HG03558 (cell line): ENCODE data around the gene HDLBP.
"Not testable (repeated sequence)": the region's sequence is repeated elsewhere in the genome, so short reads cannot be mapped to it uniquely, and the experiment has no call there.

Experiments
- ATAC-seq: cut with Tn5 transposase; IDR thresholded peaks from one replicate; pipeline ENCODE4 v1.9.1; 2021; ENCODE audit warnings: moderate number of reproducible peaks; ENCODE audit not compliant: unreplicated experiment; ENCODE audit errors: extremely low read depth

Gene HDLBP

DNA sequence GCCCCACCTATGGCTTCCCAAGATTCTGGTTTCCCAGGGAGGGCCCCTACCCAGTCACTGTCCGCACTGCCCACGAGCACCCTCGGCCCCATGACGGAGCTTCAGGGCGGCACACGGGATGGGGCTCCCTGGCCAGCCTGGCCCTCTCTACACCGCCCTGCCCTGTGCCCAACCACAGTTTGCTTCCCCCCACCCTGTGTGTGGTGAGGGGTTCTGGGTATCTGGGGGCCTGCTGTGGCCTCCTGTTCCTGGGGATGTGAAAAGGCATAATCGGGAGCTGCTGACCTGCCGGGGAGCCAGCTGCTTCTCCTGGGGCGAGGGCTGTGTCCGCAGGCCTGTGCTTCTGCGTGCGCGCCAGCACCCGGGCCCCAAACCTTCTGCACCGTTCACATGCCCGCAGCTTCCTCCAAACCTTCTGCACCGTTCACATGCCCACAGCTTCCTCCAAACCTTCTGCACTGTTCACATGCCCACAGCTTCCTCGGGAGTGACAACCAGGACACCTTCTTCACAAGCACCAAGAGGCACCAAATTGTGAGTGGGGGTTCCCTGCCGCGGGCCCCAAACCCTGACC lies 114.6 kb downstream of the HDLBP start:
- no peak for ATAC-seq

DNA sequence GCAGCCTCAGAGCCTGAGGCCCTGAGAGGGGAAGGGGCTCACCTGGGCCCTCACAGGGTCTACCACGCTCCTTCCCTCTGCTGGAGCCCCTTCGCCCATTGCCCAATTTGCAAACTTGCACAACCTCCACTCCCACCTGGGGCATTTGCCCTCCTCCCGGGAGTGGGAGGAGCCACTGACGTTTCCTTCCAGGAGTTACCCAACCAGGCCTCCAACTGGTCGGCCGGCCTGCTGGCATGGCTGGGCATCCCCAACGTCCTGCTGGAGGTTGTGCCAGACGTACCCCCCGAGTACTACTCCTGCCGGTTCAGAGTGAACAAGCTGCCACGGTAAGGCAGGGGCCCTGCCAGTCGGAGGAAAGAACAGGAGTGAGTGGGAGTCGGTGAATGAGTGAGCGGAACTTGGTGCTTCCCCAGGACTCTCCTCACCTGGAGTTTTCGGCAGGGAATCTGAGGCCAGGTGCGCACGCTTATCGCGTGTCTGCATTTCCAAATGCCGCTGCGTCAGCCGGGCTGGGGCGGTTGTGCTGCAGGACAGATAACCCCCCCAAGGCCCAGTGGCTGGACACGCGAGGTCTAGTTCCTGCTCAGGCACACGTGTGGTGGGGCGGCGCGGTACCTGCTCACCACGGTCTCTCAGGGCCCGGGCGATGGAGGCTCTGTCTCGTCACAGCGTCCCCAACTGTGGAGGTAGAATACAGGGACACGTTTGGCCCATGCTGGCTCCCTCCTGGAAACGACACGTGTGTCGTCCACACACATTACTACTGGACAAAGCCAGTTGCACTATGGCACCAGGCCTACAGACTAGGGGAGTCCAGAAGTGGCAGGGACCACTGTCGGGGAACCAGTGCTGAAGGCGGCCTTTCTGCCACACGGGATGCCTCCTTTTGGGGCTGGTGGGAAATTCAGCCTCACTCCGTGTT lies 115.3 kb downstream of the HDLBP start:
- ATAC-seq = no peak

DNA sequence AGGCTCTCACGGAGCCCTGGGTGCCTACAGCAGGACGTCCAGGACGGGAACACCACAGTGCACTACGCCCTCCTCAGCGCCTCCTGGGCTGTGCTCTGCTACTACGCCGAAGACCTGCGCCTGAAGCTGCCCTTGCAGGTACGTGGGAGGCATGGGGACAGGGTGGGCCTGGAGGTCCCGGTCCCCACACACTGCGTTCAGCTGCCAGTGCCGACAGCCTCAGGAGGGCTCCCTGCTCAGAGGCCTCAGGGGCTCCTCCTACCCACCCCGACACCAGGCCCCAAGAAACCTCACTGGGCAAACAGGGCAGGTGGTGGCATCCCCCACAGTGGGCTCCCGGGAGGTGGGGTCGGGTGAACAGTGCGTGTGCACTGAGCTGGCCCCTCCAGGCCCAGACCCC lies 116.2 kb downstream of the HDLBP start:
- no peak for ATAC-seq

DNA sequence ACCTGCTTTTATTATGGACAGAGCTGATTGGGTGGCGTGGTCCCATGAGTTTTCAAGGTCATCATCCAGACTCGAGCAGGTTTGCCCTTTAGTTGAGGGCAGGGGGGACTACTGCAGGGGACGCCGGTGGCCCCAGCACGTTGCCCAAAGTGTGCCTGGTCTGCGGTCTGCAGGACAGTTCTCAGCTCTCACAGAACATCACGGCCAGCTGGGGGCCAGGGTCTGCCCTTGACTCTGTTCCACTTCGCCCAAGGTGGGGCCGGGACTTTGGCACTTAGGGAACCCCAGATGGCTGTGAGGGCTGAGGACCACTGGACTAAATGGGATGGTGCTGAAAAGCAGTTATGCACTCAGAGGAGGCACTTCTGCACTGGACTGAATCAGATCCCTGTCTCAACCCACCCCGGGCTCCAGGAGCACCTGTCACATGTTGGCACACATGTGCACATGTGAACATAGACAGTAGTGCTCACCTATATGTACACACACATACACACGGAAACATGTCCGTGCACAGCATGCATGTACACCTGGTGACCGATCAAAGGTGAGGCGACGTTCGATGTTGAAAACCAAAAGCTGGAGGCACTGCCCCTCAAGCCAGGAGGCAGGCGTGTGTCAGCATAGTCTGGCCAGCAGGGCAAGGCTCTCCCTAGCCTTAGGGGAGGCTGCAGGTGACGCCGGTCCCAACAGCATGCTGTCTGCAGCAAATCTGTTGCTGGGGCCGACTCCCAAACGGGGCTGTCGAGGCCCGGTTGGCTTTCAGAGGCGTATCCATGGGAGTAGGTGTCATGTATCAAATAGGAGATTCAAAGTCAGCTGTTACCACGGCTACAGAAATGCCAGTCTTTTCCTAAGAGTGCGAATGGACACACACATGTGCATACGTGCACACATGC lies 116.8 kb downstream of the HDLBP start:
- ATAC-seq = no peak

DNA sequence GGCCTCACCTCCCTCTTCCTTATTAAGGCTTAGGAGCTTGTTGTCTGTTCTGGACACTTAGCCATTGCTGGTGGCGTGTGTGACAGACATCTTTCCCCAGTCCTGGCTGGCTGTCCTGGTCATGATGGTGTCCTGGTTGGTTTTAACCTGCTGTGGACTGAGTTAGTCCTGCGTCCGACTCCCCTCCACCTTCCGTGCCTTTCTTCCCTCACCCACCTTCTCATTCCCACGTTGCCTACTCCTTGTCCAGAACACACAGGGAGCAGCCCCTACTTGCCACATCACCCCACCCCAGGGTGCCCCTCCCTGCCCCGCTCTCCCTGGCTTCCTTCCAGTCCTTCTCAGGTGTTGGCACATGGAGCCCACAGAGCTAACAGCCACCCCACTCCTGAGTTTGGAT lies 117.5 kb downstream of the HDLBP start:
- ATAC-seq = no peak

DNA sequence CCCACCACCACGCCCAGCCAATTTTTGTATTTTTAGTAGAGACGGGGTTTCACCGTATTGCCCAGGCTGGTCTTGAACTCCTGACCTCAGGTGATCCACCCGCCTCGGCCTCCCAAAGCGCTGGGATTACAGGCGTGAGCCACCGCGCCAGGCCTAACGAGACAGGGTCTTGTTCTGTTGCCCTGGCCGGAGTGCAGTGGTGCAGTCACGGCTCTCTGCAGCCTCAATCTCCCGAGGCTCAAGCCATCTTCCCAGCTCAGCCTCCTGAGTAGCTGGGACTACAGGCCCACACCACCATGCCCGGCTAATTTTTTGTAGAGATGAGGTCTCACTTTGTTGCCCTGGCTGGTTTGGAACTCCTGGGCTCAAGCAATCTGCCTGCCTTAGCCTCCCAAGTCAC lies 118.2 kb downstream of the HDLBP start:
- not testable (repeated sequence) for ATAC-seq

DNA sequence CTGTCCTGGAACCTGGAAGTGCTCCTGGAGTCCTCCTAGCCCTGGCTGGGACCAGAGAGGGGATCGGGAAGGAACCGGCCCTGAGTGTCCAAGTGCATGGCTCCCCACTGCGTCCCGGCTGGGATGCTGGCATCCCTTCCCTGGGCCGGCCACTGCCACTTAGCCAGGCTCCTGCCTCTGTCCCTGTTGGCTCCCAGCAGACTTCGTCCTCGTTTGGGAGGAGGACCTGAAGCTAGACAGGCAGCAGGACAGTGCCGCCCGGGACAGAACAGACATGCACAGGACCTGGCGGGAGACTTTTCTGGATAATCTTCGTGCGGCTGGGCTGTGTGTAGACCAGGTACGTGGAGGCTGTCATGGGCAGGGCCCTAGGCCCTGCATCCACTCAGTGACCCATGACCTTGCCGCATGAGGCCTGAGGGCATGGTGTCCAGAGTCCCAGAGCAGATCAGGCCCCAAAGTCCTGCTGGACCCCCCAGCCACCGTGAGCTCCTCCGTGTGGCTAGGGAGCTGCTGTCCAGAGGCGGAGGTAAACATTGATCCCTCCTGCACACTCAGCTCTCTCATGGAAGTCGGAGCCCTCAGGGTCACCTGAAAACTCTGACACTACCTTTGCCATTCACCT lies 119.9 kb downstream of the HDLBP start:
- ATAC-seq = no peak

DNA sequence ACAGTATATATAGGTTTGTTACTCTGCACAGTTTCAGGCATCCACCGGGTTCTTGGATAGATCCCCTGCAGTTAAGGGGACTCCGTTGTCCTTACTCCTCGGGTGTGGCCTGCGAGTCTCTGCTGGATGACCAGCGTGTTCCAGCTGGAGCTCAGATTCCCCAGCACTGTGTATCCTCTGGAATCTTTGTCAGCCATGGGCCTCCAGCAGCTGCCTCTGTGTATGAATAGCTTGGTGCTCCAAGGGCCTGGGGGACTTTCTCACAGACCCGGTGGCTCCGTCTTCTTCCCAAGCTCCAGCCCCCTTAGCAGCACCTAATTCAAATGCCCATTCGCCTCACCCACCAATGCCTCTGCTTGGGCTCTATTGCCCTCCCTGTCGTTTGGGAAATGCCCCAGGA lies 120.7 kb downstream of the HDLBP start:
- no peak for ATAC-seq

DNA sequence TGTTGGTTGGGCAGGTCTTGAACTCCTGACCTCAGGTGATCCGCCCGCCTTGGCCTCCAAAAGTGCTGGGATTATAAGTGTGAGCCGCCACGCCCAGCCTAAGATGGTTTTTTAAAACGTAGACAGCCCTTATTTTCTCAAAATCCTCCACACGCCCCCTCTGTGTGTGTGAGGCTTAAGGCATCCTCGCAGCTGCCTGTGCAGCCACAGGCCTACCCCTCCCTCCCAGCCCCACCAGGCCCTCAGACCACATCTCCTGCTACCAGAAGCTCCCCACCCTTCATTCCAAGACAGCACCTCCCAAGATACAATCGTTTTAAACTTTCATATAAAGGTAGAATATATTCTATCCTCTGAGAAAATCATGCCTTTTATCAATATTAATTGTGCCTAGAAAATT lies 122.2 kb downstream of the HDLBP start:
- ATAC-seq = no peak

DNA sequence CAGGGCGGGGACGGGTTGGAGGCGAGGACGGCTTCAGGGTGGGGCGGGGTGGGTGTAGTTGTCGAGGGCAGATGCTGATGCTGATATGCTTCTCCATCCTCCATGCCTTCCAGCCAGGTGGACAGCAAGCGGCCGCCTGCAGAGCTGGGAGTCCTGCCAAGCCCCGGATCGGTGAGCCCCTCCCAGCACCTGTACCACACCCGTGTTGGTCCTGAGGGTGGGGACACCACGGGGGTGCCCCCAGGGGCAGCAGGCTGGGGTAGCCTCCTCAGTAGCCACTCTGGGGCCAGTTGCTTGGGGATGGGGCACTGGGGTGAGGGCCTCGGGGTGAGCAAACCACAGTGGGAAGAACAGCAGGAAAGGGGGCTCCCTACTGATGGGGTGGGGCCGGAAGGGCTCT lies 124.4 kb downstream of the HDLBP start:
- no peak for ATAC-seq

DNA sequence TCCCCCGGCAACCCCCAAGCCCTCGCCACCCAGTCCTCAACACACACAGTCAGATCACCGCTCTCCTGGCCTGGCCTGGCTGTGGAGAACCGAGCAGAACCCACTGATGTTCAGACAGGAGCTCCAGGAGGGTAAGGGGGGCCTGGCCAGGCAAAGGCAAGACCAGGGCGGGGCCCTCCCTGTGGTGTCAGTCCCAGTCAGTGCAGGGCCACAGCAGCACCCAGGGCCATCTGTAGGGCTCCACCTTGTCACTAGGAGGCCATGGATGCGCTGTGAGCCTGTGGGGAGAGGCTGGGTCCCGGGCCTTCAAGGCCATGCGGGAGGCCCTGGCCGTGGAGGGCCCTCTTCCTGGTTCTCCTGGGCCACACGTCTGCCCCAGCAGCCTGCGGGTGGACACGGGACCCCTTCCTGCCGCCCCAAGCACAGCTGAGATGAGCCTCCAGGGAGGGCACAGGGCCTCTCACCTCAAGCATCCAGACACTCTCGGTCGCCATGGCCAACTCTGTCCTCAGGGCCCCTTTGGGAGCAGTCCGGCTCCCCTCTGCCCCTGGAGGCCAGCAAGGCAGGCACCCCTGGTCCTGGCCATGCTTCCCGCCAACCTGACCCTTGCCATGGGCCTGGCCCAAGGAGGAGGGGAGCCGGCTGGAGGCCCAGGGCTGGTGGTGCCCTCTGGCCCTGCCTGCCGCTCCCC lies 125.0 kb downstream of the HDLBP start:
- no peak for ATAC-seq

DNA sequence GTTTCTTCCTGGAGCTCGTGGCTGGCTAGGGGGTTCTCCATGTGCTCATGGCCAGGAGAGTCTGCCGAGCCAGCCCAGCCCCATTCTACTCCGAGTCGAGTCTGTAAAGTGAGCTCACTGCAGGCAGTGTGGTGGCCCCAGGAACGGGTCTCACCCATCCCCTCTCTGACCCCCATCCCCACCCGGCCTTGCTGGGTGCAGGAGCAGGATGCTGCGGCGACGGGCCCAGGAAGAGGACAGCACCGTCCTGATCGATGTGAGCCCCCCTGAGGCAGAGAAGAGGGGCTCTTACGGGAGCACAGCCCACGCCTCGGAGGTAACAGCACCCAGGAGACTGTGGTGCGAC lies 125.6 kb downstream of the HDLBP start:
- no peak for ATAC-seq

DNA sequence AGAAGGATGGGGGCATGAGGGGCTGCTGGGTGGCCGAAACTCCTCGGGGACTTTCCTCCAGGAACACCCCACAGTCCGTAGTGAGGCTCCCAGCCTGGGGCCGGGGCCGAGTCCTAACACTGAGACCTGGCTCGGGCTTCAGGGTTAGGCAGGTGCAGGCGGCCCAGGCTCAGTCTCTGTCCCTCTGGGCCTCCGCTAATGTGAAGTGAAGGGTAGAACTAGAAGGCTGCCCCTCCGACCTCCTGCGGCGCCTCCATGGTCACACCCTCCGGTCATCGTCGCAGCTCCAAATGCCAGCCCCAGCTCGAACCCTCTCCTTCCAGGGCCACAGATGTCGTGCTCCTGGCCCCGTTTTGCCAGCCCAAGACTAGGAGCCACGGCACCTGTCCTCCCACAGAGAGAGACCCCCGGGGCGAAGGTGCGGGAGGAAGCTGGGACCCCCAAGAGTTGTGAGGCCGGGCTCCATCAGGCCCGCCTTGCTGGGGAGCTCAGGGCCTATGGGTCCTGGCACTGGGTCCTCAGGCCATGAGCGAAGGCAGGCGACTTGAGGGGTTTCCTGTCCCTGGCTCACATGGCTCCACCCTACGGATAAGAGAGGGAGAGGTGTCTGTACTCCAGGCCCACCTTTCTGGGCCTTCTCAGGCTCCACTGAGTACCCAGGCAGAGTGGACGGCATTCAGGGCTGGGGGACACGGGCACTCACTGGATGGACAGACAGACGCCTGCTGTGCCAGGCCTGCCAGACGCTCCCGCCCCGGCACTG lies 126.2 kb downstream of the HDLBP start:
- no peak for ATAC-seq

DNA sequence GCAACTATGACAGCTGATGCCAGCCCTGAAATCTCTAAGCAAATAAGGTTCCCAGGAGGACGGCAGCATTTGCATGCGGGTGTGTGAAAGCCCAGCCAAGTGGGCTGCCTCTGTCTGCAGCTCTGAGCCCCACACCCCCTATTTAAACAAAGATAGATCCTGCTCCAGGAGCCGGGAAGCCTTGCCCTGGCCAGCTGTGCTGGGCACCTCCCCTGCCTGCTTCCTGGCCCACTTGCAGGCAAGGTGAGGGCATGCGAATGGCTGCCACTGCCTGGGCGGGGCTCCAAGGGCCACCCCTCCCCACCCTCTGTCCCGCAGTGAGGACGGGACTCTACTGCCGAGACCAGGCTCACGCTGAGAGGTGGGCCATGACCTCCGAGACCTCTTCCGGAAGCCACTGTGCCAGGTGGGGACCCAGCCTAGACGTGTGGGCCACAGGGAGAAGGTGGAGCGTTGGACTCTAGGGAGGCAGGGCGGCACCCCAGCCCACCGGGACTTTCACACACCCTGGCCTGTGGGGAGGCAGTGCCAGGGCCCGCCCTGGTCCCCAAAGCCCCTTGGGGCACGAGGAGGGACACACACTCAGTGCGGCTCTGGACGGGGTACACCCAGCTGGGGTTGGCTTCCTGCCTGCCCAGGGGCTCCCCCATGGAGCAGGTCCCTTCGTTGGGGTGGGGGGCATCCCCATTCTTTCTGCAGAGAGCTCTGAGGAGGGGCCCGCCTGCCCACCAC lies 126.9 kb downstream of the HDLBP start, which contains the start of gene ANO7:
Gene ANO7 (plus strand): TSS at position 317 of the 732 bp plus-strand sequence. CDS start 1,387 bp downstream, outside the sequence.
- ATAC-seq = no peak

DNA sequence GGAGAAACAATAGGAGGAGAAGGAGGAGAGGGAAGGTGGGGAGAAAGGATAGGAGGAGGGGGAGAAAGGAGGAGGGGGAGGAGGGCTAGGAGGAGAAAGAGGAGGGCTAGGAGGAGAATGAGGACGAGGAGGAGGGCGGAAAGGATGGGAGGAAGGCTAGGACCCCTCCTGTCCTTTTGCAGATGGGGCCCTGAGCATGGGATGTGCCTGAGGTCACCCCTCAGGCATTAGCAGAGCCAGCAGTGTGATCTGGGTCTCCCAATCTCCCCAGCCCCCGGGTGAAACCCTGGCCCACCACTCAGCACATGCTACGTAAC lies 127.6 kb downstream of the HDLBP start:
- ATAC-seq = no peak

DNA sequence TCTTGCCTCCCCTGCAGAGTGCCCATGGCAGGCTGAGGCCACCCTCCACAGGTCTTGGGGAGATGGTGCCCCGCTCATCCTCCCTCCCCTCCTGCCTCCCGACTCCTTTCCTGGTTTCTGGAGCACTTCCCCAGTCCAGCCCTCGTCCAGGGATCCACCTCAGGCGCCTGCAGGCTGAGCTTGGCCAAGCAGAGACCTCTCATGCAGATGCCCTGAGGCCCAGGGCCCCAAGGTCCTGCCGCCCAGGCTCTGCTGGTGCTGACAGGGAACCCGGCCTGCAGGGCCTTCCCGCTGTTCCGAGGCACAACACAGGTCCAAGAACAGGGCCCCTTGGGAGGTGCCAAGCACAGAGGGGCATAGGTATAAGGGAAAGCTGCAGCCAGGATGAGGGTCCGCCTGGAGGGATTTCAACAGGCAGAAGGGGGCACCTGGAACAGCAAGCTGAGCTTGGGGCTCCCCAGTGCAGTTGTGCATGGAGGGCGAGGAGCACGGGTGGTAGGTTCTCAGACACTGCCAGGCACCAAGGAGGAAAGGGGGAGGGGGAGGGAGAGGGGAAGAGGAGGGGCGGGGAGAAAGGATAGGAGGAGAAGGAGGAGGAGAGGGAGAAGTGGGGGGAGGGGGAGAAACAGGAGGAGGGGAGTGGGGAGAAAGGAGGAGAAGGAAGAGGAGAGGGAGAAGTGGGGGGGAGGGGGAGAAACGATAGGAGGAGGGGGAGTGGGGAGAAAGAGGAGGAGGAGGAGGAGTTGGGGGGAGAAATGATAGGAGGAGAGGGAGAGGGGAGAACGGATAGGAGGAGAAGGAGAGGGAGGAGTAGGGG lies 128.2 kb downstream of the HDLBP start:
- ATAC-seq = no peak

DNA sequence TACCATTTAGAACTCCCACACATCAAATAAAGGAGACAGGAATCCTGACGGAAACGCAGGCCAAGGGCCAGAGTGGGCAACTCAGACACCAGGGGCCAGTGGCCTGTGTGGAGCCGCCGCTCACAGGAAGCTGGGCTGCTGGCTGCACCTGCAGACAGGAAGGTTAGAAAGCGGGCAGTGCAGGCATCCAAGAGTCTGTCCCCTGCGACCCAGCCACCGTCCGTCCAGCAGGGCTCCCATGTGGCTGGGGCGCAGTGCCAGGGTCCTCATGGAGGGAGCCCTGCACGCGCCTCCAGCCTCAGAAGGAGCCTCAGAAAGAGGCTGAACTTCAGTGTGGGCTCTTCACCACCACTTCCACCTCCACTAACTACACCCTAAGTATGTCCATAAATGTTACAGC lies 129.5 kb downstream of the HDLBP start:
- ATAC-seq = no peak

DNA sequence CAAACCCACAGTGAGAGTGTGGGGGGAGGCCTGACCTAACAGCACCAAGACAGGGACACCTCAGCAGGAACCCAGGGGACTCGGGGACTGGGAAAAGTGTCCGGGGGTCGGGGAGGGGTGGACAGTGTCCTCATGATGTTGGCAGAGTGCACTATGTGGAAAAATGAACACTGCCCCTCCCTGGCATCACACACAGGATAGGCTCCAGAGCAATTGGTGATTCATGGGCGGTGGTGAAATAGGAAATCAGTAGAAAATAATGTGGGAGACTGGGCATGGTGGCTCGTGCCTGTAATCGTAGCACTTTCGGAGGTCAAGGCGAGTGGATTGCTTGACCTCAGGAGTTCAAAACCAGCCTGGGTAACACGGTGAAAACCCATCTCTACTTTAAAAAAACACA lies 130.6 kb downstream of the HDLBP start:
- ATAC-seq = no peak
